GM06990 (cell line): ENCODE data around the gene MROH7.

Source experiments
- DNase-seq: peaks from one replicate; pipeline ENCODE4 v3.0.0-alpha.2; 2011; ENCODE audit not compliant: insufficient read length; ENCODE audit errors: extremely low read depth
- H3K27me3 ChIP-seq: replicated peaks from 2 replicates; pipeline ENCODE4 v1.6.0; 2011; ENCODE audit warnings: low read length; ENCODE audit not compliant: control insufficient read depth, insufficient read depth
- H3K36me3 ChIP-seq: 2 replicates; pipeline ENCODE4 v1.5.1; 2011; ENCODE audit warnings: low read length; ENCODE audit not compliant: control insufficient read depth, insufficient read depth
- H3K4me3 ChIP-seq: replicated peaks from 2 replicates; pipeline ENCODE4 v1.5.1; 2011; ENCODE audit warnings: low read depth, mild to moderate bottlenecking, control low read depth, low read length
- TF ChIP-seq, protein P1 (sequence below): IDR thresholded peaks from 2 replicates; pipeline ENCODE4 v1.5.1; 2011; ENCODE audit warnings: low read length, control low read depth, mild to moderate bottlenecking, inconsistent platforms; ENCODE audit not compliant: insufficient read depth, poor library complexity, severe bottlenecking

Gene MROH7

DNA sequence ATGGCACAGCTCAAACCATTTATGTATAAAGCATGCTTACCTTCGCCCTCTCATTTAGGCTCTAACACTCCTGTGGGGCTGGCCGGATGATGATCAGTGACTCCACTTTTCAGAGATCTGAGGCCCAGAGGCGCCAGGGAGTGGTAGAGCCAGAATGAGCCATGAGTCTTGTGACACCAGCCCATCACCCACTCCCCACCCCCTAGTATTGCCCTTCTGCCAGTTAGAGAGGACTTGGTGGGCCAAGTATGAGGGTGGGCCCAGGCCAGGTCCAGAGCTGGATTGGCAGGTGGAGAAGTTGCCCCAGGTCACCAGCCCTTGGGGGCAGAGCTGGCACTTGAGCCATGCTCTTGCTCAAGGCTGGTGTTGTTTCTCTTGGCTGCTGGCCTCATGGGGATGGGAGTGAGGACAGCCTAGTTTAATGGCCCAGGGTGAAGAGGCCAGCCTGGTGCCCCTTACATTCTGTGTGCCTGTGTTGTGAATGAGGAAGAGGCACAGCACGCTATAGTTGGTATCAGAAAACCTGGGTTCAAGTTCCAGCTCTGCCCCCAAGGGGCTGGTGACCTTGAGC, 43.8 kb downstream of the MROH7 start:
- no peak for DNase-seq
- Histone ChIP-seq H3K36me3 (no peaks in the 10 kb centered on the region), H3K4me3 (no peak overlapping the region), H3K27me3 (no peaks in the 10 kb centered on the region)
- TF ChIP-seq, protein P1, sequence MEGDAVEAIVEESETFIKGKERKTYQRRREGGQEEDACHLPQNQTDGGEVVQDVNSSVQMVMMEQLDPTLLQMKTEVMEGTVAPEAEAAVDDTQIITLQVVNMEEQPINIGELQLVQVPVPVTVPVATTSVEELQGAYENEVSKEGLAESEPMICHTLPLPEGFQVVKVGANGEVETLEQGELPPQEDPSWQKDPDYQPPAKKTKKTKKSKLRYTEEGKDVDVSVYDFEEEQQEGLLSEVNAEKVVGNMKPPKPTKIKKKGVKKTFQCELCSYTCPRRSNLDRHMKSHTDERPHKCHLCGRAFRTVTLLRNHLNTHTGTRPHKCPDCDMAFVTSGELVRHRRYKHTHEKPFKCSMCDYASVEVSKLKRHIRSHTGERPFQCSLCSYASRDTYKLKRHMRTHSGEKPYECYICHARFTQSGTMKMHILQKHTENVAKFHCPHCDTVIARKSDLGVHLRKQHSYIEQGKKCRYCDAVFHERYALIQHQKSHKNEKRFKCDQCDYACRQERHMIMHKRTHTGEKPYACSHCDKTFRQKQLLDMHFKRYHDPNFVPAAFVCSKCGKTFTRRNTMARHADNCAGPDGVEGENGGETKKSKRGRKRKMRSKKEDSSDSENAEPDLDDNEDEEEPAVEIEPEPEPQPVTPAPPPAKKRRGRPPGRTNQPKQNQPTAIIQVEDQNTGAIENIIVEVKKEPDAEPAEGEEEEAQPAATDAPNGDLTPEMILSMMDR = no peak

- H3K4me3 ChIP-seq = no peak overlapping the region
- TF ChIP-seq, protein P1 = no peak
- H3K36me3 ChIP-seq = no peaks in the 10 kb centered on the region
- H3K27me3 ChIP-seq = no peaks in the 10 kb centered on the region
- DNase-seq = no peak
These were observed 44.6 kb downstream of the MROH7 start for GRCh38 chr1:54686155-54686554.

- H3K4me3 ChIP-seq = no peak overlapping the region
- H3K36me3 ChIP-seq = no peaks in the 10 kb centered on the region
- TF ChIP-seq, protein P1 = no peak
- H3K27me3 ChIP-seq = peaks cover 1% of the 10 kb centered on the region; the same call in 1 of the 2 replicates
- DNase-seq = no peak
These were observed 53.2 kb downstream of the MROH7 start for GRCh38 chr1:54694771-54695170.

GRCh38 chr1:54695221-54695620, 53.6 kb downstream of the MROH7 start:
- Histone ChIP-seq H3K27me3 (peaks cover 1% of the 10 kb centered on the region; the same call in 1 of the 2 replicates), H3K4me3 (no peak overlapping the region), H3K36me3 (no peaks in the 10 kb centered on the region)
- TF ChIP-seq, protein P1 = no peak
- no peak for DNase-seq

DNA sequence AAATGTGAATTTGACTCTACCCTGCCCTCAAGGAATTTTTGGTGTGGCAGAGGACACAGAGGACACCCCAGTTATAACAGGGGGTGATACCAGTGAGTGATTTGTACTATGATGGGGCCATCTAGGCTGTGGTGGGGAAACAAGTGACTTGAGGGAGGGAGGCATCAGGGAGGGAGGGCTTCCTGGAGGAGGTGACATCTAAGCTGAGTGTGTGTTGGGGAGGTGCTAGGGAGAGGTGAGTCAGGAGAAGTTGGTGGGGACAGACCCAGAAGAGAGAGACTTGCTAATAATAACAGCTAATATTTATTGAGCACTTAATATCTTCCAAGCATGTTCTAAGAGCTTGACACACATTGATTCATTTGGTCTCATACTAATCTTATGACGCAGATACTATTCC, 54.2 kb downstream of the MROH7 start:
- TF ChIP-seq, protein P1 = no peak

DNA sequence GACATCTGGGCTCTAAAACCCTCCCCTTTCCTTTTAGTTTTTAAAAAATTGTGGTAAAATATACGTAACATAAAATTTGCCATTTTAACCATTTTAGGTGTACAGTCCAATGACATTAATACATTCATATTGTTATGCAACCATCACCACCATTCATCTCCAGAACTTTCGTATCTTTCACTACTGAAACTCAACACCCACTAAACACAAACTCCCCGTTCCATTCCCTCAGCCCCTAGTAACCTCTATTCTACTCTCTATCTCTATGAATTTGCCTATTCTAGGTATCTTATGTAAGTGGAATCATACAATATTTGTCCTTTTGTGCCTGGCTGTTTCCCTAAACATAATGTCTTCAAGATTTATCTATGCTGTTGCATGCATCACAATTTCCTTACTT, 54.7 kb downstream of the MROH7 start:
- H3K4me3 ChIP-seq = no peak overlapping the region
- no peaks in the 10 kb centered on the region for H3K36me3 ChIP-seq
- TF ChIP-seq, protein P1 = no peak
- H3K27me3 ChIP-seq = peaks cover 1% of the 10 kb centered on the region; the same call in 1 of the 2 replicates
- DNase-seq = no peak

More for the DNA sequence above, 54.2 kb downstream of the MROH7 start:
- Histone ChIP-seq H3K4me3 (no peak overlapping the region), H3K36me3 (no peaks in the 10 kb centered on the region), H3K27me3 (peaks cover 1% of the 10 kb centered on the region; the same call in 1 of the 2 replicates)
- no peak for DNase-seq
